GM21717 (cell line): Measurements from ENCODE around the gene CCT2.

ENCODE experiments used
- ATAC-seq: cut with Tn5 transposase; IDR thresholded peaks from one replicate; pipeline ENCODE4 v1.9.1; 2021; ENCODE audit warnings: mild to moderate bottlenecking, moderate library complexity; ENCODE audit not compliant: unreplicated experiment

The CCT2 gene

GRCh38 chr12:69585189-69586062 lies at the start of gene CCT2:
CCT2 (plus strand) TSS chr12:69585459; CDS start chr12:69585522, 63 bp downstream.
- peak; percentile 97 for ATAC-seq

GRCh38 chr12:69540987-69541386 lies 44.3 kb upstream of the CCT2 start:
- ATAC-seq = no peak

GRCh38 chr12:69544087-69544486 lies 41.2 kb upstream of the CCT2 start:
- no peak for ATAC-seq

- ATAC-seq = no peak
Observed at GRCh38 chr12:69545081-69545480, 40.2 kb upstream of the CCT2 start.

GRCh38 chr12:69546693-69547438 lies 38.4 kb upstream of the CCT2 start:
- ATAC-seq = peak; percentile 79

GRCh38 chr12:69548687-69549086 lies 36.6 kb upstream of the CCT2 start:
- ATAC-seq = no peak

- ATAC-seq = no peak
Observed at GRCh38 chr12:69550569-69551350, 34.5 kb upstream of the CCT2 start.

GRCh38 chr12:69553628-69554248 lies 31.5 kb upstream of the CCT2 start:
- no peak for ATAC-seq

- no peak for ATAC-seq
Observed at GRCh38 chr12:69555461-69555860, 29.8 kb upstream of the CCT2 start.

GRCh38 chr12:69556383-69556782 lies 28.9 kb upstream of the CCT2 start:
- no peak for ATAC-seq

GRCh38 chr12:69563166-69563762 lies 22.0 kb upstream of the CCT2 start:
- no peak for ATAC-seq

- no peak for ATAC-seq
Observed at GRCh38 chr12:69566603-69567002, 18.7 kb upstream of the CCT2 start.

GRCh38 chr12:69569236-69569635 lies 16.0 kb upstream of the CCT2 start:
- ATAC-seq = no peak

- no peak for ATAC-seq
Observed at GRCh38 chr12:69570000-69570516, 15.2 kb upstream of the CCT2 start.

GRCh38 chr12:69570545-69571399 lies 14.5 kb upstream of the CCT2 start:
- ATAC-seq = peak; percentile 76

GRCh38 chr12:69575346-69575745 lies 9.9 kb upstream of the CCT2 start:
- ATAC-seq = no peak

- ATAC-seq = no peak
Observed at GRCh38 chr12:69578283-69578682, 7.0 kb upstream of the CCT2 start.

GRCh38 chr12:69579029-69579428 lies 6.2 kb upstream of the CCT2 start:
- ATAC-seq = no peak

- ATAC-seq = no peak
Observed at GRCh38 chr12:69580074-69580473, 5.2 kb upstream of the CCT2 start.
